GM19025 (cell line): ENCODE measurements around the gene AMZ2.
"Not testable (repeated sequence)": the region's sequence is repeated elsewhere in the genome, so short reads cannot be mapped to it uniquely, and the experiment has no call there.

Experiments
- ATAC-seq: cut with Tn5 transposase; IDR thresholded peaks from one replicate; pipeline ENCODE4 v1.9.1; 2021; ENCODE audit warnings: mild to moderate bottlenecking, low read depth, moderate library complexity; ENCODE audit not compliant: unreplicated experiment

The AMZ2 gene

GRCh38 chr17:68248199-68248825 is 469 bp downstream of the AMZ2 start:
- ATAC-seq: peak; percentile 20

DNA sequence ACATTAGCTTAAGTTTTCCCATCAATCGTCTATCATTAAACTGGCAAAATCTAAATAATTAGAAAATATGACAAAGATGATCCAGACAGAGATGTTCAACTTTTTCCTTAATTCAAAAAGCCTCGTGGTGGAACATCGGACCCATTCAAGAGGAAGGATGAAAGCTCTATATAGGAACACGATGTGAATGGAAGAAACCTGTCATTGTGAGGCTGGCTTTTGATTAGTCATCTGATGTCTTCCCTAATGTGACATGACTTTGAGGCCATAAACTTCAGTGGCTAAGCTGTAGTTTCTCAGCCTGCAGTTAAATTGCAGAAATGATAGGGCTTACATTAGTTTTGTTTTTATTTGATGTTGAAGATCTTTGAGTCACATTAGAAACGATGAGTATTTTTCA is 1.0 kb downstream of the AMZ2 start:
- ATAC-seq: no peak

DNA sequence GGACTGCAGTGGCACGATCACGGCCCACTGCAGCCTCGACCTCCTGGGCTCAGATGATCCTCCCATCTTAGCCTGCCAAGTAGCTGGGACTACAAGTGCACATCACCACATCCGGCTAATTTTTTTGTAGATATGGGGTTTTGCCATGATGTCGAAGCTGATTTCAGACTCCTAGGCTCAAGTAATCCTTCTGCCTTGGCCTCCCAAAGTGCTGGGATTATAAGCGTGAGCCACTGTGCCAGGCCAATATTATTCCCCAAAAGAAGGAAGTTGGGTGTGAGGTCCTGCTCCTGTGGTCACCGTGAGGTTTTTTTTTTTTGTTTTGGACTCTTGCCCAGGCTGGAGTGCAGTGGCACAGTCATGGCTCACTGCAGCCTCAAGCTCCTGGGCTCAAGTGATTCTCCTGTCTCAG is 1.5 kb downstream of the AMZ2 start:
- no peak for ATAC-seq

DNA sequence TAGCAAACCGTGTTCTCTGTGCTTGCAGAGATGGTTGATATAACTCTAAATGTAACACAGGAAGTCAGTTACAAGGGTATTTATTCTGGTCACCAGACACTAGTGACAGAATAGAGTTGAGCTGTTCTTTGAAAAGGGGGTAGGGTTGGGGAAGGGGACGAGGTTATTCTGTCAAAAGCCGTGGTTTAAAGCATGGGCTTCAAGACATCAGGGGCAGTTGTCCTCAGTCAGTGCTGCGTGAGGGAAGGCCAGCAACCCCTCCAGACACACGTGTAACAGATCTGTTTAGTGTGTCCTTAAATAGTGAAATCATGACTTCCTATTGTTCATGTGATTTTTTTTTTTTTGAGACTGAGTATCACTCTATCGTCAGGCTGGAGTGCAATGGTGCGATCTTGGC is 5.6 kb downstream of the AMZ2 start:
- not testable (repeated sequence) for ATAC-seq

DNA sequence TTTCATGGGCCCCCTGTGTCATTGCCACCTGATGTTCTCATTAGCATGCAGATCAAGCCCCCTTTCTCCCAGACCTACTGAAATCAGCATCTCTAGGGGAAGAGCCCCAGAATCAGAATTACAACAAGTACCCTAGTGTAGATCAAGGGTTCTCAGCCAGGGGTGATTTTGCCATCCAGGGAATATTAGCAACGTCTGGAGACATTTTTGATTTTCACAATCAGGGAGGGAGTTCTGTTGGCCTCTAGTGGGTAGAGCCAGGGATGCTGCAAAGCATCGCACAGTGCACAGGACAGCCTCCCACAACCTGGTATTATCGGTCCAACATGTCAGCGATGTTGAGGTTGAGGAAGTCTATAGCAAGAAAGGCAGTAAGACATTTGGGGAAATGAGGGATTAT is 7.3 kb downstream of the AMZ2 start:
- no peak for ATAC-seq

- ATAC-seq: no peak
These were observed 8.1 kb downstream of the AMZ2 start for GRCh38 chr17:68255731-68256538.

DNA sequence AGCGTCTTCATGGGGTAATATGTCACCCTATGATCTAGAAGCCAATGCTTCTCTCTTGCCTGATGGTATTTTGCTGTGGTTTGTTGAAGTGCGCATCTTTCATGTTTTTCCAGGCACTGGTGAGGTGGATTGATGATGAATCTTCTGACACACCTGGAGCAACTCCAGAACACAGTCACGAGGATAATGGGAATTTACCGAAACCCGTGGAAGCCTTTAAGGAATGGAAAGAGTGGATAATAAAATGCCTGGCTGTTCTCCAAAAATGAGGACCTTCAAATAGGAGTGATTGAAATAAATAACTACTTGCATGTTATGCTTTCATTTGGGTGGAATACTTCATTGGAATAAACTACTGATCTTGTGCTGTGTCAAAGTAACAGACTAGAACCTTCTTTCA is 8.9 kb downstream of the AMZ2 start:
- ATAC-seq: not testable (repeated sequence)

GRCh38 chr17:68257934-68258333 is 10.1 kb downstream of the AMZ2 start:
- ATAC-seq: no peak

DNA sequence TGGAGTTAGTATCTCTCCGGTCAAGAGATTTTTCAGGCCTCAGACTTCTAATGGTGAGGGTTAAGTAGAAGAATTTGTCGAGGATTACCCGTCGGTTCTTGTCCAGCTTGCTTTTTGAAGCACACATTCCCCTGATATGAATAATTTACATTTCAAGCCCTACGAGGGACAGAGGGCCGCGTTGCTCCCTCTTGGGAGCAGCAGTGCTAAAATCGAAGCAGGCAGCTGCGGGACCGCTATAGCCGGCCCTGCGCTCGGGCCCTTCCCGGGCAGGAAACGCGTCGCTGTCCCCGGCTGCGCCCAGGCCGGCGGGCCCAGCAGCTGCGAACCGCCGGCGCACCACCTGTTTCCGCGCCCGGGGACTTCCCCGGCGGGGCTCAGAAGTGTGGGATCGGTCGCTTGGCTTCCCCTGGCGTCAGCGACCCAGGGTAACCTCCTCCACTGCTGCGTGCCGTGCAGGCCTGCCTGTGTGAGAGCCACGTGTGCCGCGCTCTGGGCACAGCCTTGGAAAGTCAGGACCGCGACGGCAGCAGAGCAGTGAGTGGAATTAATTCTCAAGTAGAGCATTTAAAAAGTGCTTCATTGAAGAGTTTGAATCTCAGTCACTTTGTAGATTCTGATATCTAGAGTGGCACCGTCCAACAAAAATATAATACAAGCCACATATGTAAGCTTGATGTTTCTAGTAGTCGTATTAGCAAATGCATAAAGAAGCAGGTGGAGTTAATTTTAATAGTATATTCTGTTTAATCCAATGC is 11.2 kb downstream of the AMZ2 start:
- peak; percentile 91 for ATAC-seq

DNA sequence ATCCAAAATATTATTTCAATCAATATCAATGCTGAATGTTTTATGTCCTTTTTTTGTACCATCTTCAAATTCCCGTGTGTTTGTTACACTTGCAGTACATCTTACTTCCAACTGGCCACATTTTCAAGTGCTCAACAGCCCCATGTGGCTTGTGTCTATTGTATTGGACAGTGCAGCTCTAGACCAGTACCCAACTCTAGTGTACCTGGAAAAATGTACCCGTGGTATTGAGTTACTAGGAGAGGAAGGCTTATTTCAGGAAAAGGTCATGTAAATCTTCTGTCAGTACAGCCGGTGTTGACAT is 11.8 kb downstream of the AMZ2 start:
- ATAC-seq: not testable (repeated sequence)

DNA sequence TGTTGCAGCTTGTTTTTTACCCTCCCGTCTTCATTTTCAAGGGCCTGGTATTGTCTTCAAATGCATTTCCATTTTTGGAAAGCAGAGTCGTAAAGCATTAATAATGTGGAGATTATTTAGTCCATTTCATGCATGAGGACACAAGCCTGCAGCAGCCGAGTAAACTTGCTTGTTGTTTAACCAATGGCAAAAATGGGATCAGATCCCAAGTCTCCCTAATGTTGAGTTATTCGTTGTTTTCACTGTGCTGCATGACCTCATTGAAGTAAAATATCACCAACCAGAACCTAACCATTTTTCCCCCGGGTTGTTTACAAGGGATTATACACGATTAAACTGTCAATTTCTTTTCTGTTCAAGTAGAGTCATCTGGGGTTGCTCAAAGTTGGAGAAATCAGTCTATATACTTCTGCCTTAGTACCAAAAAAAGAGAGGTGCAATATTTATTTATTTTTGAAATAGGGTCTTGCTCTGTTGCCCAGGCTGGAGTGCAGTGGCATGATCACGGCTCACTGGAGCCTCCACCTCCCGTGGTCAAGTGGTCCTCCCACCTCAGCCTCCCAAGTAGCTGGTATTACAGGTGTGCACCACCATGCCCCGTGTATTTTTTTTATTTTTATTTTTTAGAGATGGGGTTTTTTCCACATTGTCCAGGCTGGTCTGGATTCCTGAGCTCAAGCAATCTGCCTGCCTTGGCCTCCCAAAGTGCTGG is 12.4 kb downstream of the AMZ2 start:
- no peak for ATAC-seq

DNA sequence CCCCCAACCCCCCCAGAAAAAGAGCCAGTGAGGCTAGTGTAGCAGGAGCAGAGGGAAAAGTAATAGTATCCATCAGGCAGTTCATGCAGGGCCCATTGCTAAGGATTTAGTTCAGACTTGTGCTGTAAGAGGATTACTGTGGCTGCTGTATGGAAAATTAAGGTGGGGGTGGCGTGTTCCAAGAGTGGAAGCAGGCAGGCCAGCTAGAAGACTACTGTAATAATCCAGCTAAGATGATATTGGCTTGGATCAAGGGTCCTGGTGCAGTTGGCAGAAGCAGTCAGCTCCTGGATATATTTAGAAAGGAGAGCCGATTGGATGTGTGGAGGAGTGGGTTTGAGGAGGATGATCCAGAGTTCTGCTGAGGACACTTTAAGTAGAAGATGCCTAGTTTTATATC is 14.6 kb downstream of the AMZ2 start:
- not testable (repeated sequence) for ATAC-seq

DNA sequence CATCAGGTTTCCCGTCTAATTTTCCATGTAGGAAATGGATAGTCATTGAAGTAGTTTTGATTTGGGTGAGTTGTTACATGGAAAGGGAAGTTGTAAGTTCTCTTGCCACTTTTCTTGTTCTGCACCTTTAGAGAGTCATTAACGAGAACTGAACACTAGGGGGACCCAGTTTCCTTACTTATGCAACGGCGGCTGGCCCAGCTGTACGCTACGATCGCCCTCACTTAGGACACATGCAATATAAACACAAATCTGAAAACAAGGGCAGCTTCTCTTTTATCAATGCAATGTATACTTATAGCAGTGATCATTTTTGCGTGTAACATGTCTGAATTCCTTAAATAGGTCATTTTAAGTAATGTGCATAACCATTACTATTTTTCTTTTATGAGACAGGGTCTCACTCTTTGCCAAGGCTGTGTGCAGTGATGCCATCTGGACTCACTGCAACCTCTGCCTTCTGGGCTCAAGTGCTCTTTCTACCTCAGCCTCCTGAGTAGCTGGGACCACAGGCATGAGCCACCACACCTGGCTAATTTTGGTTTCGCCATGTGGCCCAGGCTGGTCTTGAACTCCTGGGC is 15.3 kb downstream of the AMZ2 start:
- ATAC-seq: not testable (repeated sequence)

DNA sequence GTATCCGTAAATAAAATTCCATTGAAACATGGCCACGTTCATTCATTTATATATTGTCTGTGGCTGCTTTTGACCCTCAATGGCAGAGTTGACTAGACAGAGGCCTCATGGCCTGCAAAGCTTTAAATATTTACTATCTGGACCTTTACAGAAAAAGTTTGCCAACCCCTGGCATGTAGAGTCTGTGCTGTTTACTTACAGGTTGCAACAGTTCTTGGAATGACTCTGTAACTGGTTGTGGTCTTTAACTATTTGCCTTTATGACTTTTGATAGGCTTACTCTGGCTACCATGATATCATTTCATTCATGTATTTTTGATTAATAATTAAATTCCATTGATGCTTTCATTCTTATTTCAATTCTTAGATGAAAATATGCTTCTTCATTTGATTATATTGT is 18.0 kb downstream of the AMZ2 start:
- ATAC-seq: not testable (repeated sequence)

- ATAC-seq: no peak
These were observed 25.9 kb downstream of the AMZ2 start for GRCh38 chr17:68273722-68274121.

DNA sequence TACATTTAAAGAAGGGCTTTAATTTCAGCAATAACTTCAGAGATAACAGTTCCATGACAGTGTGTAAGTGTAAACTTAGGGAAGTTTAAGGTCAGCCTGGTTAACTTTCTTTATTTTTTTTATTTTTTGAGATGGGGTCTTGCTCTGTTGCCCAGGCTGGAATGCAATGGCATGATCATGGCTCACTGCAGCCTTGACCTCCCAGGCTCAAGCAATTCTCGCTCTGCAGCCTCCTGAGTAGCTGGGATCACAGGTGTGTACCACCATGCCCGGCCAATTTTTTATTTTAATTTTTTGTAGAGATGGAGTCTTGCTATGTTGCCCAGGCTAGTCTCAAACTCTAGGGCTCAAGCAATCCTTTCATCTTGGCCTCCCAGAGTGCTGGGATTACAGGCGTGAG is 28.5 kb downstream of the AMZ2 start:
- not testable (repeated sequence) for ATAC-seq

- no peak for ATAC-seq
These were observed 30.0 kb downstream of the AMZ2 start for GRCh38 chr17:68277807-68278206.

- not testable (repeated sequence) for ATAC-seq
These were observed 34.1 kb downstream of the AMZ2 start for GRCh38 chr17:68281965-68282364.

DNA sequence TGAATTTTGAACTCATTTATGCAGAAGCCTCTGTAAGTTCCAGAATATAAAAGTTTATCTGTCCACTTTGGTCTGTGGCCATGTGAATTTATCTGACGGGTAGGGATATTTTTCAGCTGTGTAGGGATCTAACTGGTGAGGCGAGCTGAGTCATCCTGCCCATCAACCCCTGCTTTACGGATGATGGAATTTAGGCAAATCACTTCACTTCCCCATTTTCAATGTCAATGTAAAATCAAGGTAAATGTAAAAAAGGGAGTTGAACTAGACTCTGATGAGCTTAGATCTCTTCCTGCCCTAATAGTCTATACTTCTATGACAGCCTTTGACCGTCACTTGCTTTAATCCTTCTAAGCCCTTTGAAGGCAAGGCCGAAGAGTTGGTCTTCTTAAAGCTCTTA is 40.5 kb downstream of the AMZ2 start:
- no peak for ATAC-seq

DNA sequence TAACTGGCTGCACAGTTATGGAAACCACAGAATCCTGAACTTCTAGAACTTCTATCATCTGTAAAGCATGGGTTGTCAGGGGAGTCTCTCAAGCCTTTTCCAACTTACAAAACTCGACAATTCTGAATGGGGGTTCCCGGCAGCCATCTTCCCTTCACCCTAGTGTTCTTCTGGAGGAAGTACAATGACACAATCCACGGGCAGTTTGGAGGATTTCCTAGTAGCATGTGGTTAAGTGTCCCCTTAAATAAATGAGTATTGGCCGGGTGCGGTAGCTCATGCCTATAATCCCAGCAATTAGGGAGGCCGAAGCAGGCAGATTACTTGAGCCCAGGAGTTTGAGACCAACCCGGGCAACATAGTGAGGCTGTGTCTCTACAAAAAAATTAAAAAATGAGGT is 41.0 kb downstream of the AMZ2 start:
- no peak for ATAC-seq

DNA sequence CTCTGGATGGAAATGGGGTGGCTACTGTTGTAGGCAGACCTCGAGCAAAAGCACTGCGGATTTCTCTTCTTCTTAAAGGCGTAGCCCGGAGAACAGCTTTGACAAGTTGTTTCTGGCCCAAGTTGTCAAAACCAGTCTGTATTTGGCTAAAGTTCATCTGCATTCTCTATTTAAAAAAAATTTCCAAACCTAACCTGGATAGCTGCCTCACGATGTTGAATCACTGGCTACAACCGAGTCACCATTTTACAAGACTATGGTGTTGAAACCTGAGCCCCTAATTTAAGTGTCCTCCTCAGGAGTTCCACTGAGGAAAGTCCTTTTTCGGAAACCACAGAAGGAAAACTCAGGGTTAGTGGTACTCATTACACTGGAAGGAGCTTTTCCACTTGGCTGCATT is 41.6 kb downstream of the AMZ2 start:
- no peak for ATAC-seq
